T47D (cell line): ENCODE measurements around the gene TUBGCP6.
"Not testable (repeated sequence)": the region's sequence is repeated elsewhere in the genome, so short reads cannot be mapped to it uniquely, and the experiment has no call there.

Experiments used
- DNase-seq, 2 experiments: peaks; one replicate each; pipeline versions ENCODE4 v3.0.0 to v3.0.0-alpha.2; 2011 to 2012; ENCODE audit warnings: low read depth in 1 of 2, low spot score in 1 of 2
- JUND ChIP-seq: IDR thresholded peaks from 2 replicates; pipeline ENCODE4 v1.6.1; 2012; ENCODE audit warnings: low read depth
- in situ Hi-C: cut with HindIII; loops from 2 replicates; pipeline ENCODE4 v1.10.0; 2016; ENCODE audit warnings: low sequenced_read_pairs, low pct_unique_long_range_greater_than_20kb

Gene TUBGCP6

DNA sequence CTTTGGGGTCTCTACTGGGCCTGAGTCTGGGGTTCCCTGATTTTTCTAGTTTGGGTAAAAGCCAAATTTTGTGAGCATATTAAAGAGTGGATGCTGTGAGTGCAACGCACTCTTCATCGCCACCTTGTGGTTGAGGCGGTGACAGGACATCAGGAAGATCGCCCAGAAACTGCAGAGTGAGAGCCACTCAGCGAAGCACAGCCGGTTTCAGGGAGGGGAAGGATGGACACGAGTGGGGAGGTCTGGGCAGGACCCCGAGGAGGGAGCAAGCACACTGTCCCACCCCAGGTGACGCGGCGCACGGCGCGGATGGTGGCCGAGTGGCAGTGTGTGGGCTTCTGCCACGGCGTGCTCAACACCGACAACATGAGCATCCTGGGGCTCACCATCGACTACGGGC, 34.9 kb downstream of the TUBGCP6 start:
- peak; percentile 72 to 79 for DNase-seq
- no peak for TF ChIP-seq JUND
- in situ Hi-C loops: no loop called here

GRCh38 chr22:50208939-50209892, 35.6 kb downstream of the TUBGCP6 start:
- in situ Hi-C loops: no loop called here
- DNase-seq: no peak
- TF ChIP-seq JUND: no peak

DNA sequence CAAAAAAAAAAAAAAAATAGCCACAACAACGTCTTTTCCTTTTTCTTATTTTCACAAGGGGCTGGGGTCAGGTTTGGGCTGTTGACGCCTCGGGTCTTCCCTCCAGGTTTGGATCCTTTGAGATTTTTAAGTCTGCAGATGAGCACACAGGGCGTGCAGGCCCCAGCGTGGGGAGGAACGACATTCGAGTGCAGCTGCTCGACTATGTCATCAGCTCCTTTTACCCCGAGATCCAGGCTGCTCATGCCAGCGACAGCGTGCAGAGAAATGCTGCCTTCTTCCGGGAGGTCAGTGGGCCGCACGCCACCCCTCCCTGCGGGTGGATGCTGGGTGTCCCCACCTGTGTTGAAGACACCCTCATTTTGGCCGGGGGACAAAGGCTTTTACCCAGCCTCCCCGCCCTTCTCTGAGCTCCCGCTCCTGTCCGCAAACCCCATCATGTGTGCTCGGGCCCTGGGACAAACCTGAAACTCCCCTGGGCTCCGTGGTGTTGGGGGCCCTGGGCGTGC, 36.3 kb downstream of the TUBGCP6 start:
- DNase-seq: no peak
- in situ Hi-C loops: no loop called here
- no peak for TF ChIP-seq JUND

DNA sequence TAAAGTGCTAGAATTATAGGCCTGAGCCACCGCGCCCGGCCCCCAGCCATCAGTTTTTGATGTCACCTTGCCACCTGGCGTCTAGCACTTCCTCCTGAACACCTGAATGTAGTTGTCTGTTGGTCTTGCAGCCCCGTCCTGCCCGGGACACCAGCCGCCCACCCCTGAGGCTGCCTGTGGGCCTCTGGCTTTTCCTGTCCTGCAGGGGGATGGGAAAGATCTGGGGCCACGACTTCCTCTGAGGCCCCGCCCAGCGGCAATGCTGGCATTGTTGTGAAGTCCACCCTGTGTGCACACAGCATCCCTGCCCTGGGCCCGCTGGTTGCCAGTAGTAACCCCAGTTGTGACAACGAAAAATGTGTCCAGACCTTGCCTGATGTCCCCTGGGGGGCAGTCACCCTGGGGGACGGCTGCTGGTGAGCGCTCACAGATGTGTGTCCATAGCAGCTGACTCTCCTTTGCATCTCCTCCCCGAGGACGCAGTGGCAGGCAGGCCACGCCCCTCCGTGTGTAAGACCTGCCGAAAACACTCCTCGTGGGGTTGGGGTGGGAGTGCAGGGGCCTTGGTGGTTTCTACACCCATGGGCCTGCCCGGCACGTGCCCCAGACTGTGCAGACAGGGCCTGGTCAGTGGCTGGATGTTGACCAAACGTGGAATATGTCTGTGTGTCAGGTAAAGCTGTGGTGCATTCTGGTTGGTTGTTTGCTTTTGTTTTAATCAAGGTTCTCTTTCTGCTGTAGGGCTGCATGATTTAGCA, 37.3 kb downstream of the TUBGCP6 start:
- no peak for TF ChIP-seq JUND
- DNase-seq: no peak
- in situ Hi-C loops: no loop called here

DNA sequence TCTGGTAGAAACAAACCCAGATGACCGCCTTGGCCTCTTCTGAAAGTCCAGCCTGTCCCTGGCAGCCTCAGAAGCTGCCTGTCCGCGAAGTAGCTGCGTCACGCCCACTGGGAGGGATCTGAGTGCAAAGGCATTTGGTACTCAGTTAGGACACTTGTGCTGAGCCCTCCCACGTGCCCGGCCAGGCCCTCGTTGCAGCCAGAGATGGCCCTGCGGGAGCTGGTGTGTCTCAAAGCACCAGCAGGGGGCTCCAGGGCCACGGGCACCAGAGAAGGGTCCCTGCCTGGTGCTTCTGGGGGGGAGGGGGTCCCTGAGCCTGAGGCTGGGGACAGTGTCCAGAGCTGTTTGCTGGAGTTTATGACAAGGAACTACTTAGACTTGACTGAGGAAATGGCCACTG, 38.2 kb downstream of the TUBGCP6 start:
- DNase-seq: peak in 1 of 2 experiments; percentile 15
- in situ Hi-C loops: no loop called here
- TF ChIP-seq JUND: no peak

- in situ Hi-C loops: no loop called here
- TF ChIP-seq JUND: no peak
Observed at GRCh38 chr22:50205781-50206569, 38.8 kb downstream of the TUBGCP6 start.

DNA sequence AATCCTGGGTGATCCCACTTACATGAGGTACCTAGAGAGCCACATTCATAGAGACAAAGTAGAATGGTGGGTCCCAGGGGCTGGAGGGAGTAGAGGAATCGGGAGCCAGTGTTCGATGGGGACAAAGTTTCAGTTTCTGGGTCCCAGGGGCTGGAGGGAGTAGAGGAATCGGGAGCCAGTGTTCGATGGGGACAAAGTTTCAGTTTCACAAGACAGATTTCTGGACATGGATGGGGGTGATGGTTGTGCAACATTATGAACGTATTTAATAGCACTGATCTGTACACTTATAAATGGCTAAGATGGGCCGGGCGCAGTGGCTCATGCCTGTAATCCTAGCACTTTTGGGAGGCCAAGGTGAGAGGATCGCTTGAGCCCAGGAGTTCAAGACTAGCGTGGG, 39.8 kb downstream of the TUBGCP6 start:
- in situ Hi-C loops, DNase-seq: not testable (repeated sequence)

More at GRCh38 chr22:50205781-50206569, 38.8 kb downstream of the TUBGCP6 start:
- DNase-seq: no peak

- no peak for TF ChIP-seq JUND
Observed at GRCh38 chr22:50204571-50204970, 40.3 kb downstream of the TUBGCP6 start.

DNA sequence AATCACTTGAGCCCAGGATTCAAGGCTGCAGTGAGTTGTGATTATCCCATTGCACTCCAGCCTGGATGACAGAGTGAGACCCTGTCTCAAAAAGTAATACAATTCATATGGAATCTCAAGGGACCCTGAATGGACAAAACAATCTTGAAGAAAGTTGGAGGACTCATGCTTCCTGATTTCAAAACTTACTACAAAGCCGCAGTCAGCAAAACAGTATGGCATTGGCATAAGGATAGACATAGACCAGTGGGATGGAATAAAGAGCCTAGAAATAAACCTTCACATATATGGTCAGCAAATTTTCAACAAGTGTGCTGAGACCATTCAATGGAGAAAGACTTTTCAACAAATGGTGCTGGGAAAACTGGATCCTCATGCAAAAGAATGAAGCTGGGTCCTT, 41.5 kb downstream of the TUBGCP6 start:
- no peak for DNase-seq
- no peak for TF ChIP-seq JUND
- in situ Hi-C loops: no loop called here

More at GRCh38 chr22:50204571-50204970, 40.3 kb downstream of the TUBGCP6 start:
- in situ Hi-C loops: no loop called here
- DNase-seq: no peak

- TF ChIP-seq JUND: no peak
- DNase-seq: no peak
- in situ Hi-C loops: no loop called here
Observed at GRCh38 chr22:50202130-50202666, 42.6 kb downstream of the TUBGCP6 start.

DNA sequence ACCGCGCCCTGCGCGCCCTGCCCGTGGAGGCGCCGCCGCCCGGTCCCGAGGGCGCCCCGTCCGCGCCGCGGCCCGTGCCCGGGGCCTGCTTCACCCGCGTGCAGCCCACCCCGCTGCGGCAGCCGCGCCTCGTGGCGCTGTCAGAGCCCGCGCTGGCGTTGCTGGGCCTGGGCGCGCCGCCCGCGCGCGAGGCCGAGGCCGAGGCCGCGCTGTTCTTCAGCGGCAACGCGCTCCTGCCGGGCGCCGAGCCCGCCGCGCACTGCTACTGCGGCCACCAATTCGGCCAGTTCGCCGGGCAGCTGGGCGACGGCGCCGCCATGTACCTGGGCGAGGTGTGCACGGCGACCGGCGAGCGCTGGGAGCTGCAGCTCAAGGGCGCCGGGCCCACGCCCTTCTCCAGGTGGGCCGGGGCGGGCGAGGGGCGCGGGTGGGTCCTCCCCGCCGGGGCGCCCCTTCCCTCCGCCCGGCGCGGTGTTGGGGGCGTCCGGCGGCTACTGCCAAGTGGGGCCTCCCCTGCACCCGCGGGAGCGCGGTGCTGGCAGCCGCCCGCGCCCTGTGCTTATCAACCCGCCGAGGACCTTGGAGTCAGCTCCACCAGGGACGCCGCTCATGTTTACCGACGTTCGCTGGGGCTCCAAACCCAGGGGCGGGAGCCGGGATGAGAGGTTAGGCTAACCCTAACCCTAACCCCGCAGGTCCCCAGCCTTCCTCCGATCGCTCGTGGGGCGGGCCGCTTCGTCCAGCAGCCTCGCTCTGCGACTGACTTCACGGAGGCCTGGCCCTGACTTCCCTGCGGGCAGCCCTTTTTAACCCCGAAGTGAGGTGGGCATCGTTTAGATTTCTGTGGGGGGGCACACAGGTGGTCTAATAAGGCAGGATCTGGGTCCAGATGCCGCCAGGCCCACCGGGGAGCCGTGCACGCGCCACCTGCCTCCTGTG, 43.4 kb downstream of the TUBGCP6 start:
- in situ Hi-C loops: no loop called here
- TF ChIP-seq JUND: no peak
- no peak for DNase-seq
